Keratinocyte (primary cell): ENCODE data around the gene XYLB.

Experiments used
- CTCF ChIP-seq, 3 experiments: IDR thresholded peaks in 1 of 3; conservative IDR thresholded peaks in 1 of 3; optimal IDR thresholded peaks in 1 of 3; 2 replicates in 2 of 3; 3 replicates in 1 of 3; pipeline versions ENCODE3 to v1.5.1; 2011; ENCODE audit warnings: low read length in 3 of 3, mild to moderate bottlenecking in 3 of 3, moderate library complexity in 2 of 3, control low read depth in 1 of 3, inconsistent platforms in 1 of 3; ENCODE audit not compliant: insufficient read depth in 2 of 3; ENCODE audit errors: extremely low read depth in 1 of 3
- EZH2 ChIP-seq: IDR thresholded peaks from one replicate; pipeline ENCODE4 v1.6.1; 2012; ENCODE audit warnings: inconsistent platforms, mild to moderate bottlenecking, low read length, moderate library complexity

- TF ChIP-seq CTCF (optimal IDR thresholded peaks at IDR 0.05 in 1 of 3, IDR thresholded peaks at IDR 0.05 in 1 of 3, conservative IDR thresholded peaks at IDR 0.05 in 1 of 3; ENCODE audit: extremely low read depth in 1 of 3, insufficient read depth in 2 of 3, low read length in 3 of 3): no peak
- TF ChIP-seq EZH2: no peak
Observed at GRCh38 chr3:38359038-38359437, 12.5 kb downstream of the XYLB start.
